BJ (cell line): ENCODE data around the gene CLCN4. TPM values are rescaled to one million over a fixed set of nuclear protein-coding genes. Genes with fewer than 3 reads are reported as not detected.

Experiments used
- CTCF ChIA-PET: fragments of 350-600 bp; formaldehyde crosslinking; extraction: SDS; loops from one replicate; lab custom pipeline; 2021; ENCODE audit warnings: antibody characterized with exemption, inconsistent platforms; lab: Yijun Ruan, JAX
- POLR2A ChIA-PET: fragments of 300-600 bp; sonication (Branson Sonifier 250); formaldehyde crosslinking; extraction: SDS; loops from one replicate; lab custom pipeline; 2021; ENCODE audit warnings: antibody characterized with exemption; lab: Charles Lee
- DNase-seq: peaks from one replicate; pipeline ENCODE4 v3.0.0-alpha.2; 2011; ENCODE audit warnings: low read depth
- H3K27me3 ChIP-seq: 2 replicates; pipeline ENCODE4 v1.6.0; 2011; ENCODE audit warnings: low read length; ENCODE audit not compliant: control insufficient read depth, insufficient read depth
- H3K36me3 ChIP-seq: 2 replicates; pipeline ENCODE4 v1.5.1; 2011; ENCODE audit warnings: low read length; ENCODE audit not compliant: control insufficient read depth, insufficient read depth
- H3K4me3 ChIP-seq: 2 replicates; pipeline ENCODE4 v1.5.1; 2011; ENCODE audit warnings: low read depth, mild to moderate bottlenecking, control low read depth, low read length
- polyA plus RNA-seq: library from polyadenylated mRNA; depleted of rRNA; stranded (reverse); fragments of >200 nt; gene quantifications from 2 replicates; pipeline ENCODE4 v1.2.3, GENCODE V29; 2011
- TF ChIP-seq, protein P1 (sequence below): IDR thresholded peaks from 2 replicates; pipeline ENCODE4 v1.5.1; 2011; ENCODE audit warnings: low read depth, mild to moderate bottlenecking, control low read depth, inconsistent platforms, low read length, moderate library complexity; ENCODE audit not compliant: insufficient read depth

Gene CLCN4
- polyA plus RNA-seq, 1 experiment = 0.11 TPM

DNA sequence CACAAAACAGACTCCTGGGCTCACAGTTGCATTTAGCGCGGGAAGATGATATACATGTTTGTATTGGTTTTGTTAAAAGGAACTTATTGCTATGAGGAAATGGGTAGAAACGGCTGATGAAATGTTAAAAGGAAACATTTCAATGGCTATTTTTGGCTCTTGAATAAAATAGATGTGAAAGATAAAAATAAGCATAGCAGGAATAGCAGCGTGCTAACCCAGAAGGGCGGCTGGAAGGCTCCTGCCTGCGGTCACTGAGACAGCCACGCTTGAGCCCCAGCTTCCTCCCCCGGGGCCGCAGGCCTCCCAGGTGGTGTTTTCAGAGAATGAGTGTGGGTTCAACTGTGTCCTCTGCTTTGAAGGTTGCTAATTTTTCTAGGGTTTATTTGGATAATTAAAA, 35.0 kb upstream of the CLCN4 start:
- Histone ChIP-seq H3K4me3 (no peak overlapping the region), H3K36me3 (peaks cover 6% of the 10 kb centered on the region; the same call in 1 of the 2 replicates), H3K27me3 (no peaks in the 10 kb centered on the region)
- CTCF ChIA-PET = interaction anchor here (3.6 kb wide), 1 partner anchor 11 kb away, joined by 25 read pairs; no protein-coding TSS in a partner anchor
- TF ChIP-seq, protein P1, sequence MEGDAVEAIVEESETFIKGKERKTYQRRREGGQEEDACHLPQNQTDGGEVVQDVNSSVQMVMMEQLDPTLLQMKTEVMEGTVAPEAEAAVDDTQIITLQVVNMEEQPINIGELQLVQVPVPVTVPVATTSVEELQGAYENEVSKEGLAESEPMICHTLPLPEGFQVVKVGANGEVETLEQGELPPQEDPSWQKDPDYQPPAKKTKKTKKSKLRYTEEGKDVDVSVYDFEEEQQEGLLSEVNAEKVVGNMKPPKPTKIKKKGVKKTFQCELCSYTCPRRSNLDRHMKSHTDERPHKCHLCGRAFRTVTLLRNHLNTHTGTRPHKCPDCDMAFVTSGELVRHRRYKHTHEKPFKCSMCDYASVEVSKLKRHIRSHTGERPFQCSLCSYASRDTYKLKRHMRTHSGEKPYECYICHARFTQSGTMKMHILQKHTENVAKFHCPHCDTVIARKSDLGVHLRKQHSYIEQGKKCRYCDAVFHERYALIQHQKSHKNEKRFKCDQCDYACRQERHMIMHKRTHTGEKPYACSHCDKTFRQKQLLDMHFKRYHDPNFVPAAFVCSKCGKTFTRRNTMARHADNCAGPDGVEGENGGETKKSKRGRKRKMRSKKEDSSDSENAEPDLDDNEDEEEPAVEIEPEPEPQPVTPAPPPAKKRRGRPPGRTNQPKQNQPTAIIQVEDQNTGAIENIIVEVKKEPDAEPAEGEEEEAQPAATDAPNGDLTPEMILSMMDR = no peak
- DNase-seq = no peak
- POLR2A ChIA-PET = no interaction called here

DNA sequence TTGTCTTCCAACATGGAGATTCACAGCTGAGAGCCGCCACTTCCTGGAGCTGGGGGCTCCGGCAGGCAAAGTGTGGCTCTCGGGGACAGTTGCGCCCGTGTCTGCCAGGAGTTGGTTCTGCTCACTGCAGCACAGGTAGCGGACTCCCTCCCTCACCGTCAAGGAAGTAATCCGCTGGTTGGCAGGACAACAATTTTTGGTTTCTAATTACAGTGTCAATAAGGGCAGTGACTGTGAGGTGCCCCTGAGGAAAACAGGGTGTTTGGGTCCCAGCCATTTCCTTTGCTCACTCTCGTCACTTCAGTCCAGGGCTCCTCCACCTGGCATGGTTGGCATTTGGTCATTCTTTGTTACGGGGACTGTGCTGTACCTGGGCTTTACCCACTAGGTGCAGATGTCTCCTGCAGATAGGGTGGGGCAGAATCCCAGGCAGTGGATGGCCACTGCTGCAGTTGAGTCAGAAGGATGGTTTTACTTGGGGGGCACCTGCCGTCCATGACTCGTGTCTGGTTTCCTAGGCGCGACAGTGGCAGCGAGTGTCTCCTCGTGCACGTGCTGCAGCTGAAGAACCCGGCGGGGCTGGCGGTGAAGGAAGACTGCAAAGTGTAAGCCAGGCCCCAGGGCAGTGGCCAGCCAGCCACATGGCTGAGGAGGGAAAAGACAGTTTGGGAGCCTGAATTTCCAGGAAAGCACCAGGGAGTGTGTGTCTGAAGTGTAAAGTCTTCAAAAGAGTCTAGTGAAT, 32.1 kb upstream of the CLCN4 start:
- no peak for DNase-seq
- CTCF ChIA-PET = no interaction called here
- H3K4me3 ChIP-seq = no peak overlapping the region
- H3K27me3 ChIP-seq = no peaks in the 10 kb centered on the region
- TF ChIP-seq, protein P1 = no peak
- H3K36me3 ChIP-seq = peaks cover 8% of the 10 kb centered on the region
- POLR2A ChIA-PET = no interaction called here

DNA sequence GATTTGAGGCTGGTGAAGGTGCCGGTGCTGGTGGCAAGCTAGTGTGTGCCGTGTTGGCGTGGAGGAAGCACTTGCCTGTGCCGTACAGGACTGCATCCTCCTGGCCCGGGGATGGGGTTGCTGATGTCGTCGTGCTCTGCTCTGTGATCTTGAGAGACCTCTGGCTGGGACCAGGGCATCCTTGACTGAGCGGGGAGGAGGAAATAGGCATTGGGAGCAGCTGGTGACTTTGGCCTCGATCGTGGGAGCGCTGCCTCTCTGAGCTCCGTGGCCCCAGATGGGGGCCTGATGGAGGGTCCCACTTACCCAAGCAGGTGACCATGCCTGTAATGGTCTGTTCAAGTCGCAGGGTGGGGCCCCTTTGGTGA, 31.5 kb upstream of the CLCN4 start:
- H3K4me3 ChIP-seq = no peak overlapping the region
- CTCF ChIA-PET = no interaction called here
- no peaks in the 10 kb centered on the region for H3K27me3 ChIP-seq
- POLR2A ChIA-PET = no interaction called here
- TF ChIP-seq, protein P1 = no peak
- no peak for DNase-seq
- peaks cover 8% of the 10 kb centered on the region for H3K36me3 ChIP-seq

DNA sequence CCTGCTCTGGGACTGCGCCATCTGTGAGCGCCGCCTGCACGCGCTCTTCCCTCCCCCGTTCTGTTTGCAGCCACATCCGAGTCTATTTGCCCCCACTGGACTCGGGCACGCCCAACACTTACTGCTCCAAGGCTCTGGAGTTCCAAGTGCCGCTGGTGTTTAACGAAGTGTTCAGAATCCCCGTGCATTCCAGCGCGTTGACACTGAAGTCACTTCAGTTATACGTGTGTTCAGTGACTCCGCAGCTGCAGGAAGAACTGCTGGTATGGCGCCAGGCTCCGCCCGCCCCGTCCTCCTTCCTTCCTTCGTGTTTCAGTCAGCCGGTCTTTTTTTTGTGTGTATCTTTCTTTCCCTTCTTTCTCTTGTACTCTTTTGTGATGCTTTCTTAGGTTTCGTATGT, 30.7 kb upstream of the CLCN4 start:
- Histone ChIP-seq H3K27me3 (no peaks in the 10 kb centered on the region), H3K4me3 (no peak overlapping the region), H3K36me3 (peaks cover 8% of the 10 kb centered on the region)
- POLR2A ChIA-PET = no interaction called here
- DNase-seq = no peak
- TF ChIP-seq, protein P1 = no peak
- CTCF ChIA-PET = no interaction called here

DNA sequence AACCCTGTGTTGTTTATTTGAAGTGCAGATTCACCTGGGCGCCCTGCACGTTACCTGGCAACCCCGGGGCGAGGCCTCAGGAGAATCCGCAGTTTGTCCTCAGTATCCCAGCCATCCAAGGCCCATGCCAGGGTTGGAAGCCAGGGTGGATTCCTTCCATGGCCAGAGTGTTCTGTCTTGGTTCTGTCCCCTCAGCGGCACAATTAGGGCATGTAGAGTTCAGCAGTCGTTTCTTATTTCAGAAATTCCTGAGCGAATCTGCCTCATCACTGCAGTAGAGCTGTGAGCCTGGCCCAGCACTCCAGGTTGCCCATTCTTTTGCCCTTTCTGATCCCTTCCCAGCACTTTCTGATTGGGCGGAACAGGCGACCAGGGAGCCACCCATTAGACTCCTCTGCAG, 29.9 kb upstream of the CLCN4 start:
- Histone ChIP-seq H3K4me3 (no peak overlapping the region), H3K27me3 (no peaks in the 10 kb centered on the region), H3K36me3 (peaks cover 8% of the 10 kb centered on the region)
- POLR2A ChIA-PET = no interaction called here
- DNase-seq = no peak
- CTCF ChIA-PET = no interaction called here
- TF ChIP-seq, protein P1 = no peak
